RWPE1 (cell line): ENCODE measurements around the gene FAM20A.

Experiments used
- CTCF ChIA-PET: fragments of 350-600 bp; sonication (Branson Sonifier 250); formaldehyde crosslinking; extraction: SDS; loops from one replicate; lab custom pipeline; 2021; lab: Yijun Ruan, JAX
- POLR2A ChIA-PET: fragments of 400-600 bp; formaldehyde crosslinking; extraction: SDS; loops from one replicate; lab custom pipeline; 2020; ENCODE audit warnings: antibody characterized with exemption; ENCODE audit not compliant: low non-redundant PET; lab: Yijun Ruan, JAX
- DNase-seq: peaks from one replicate; pipeline ENCODE4 v3.0.0; 2012; ENCODE audit warnings: low spot score
- H3K27ac ChIP-seq: fragments of 450-650 bp; 2 replicates; pipeline ENCODE4 v1.5.1; 2017
- CTCF ChIP-seq: fragments of 450-650 bp; conservative IDR thresholded peaks from 2 replicates; pipeline ENCODE4 v1.5.1; 2017; ENCODE audit warnings: low read depth, mild to moderate bottlenecking

FAM20A gene

GRCh38 chr17:68595496-68595895 lies 5.7 kb downstream of the FAM20A start:
- no peak for DNase-seq
- CTCF ChIA-PET = interaction anchor here (0.6 kb wide), 1 partner anchor 329 kb away, joined by 3 read pairs; no protein-coding TSS in a partner anchor
- no peak for TF ChIP-seq CTCF
- POLR2A ChIA-PET = no interaction called here
- no peak overlapping the region for H3K27ac ChIP-seq

- TF ChIP-seq CTCF = no peak
- H3K27ac ChIP-seq = peak overlapping the region; percentile 85
- ChIA-PET POLR2A (no interaction called here), CTCF (no interaction called here)
- no peak for DNase-seq
Measured at GRCh38 chr17:68594552-68594951, 6.6 kb downstream of the FAM20A start.

- ChIA-PET POLR2A (no interaction called here), CTCF (interaction anchor here (0.5 kb wide), 1 partner anchor 394 kb away, joined by 3 read pairs; no protein-coding TSS in a partner anchor)
- no peak for DNase-seq
- H3K27ac ChIP-seq = peak overlapping the region; percentile 85
- no peak for TF ChIP-seq CTCF
Measured at GRCh38 chr17:68592682-68593641, 8.2 kb downstream of the FAM20A start.

- H3K27ac ChIP-seq = peak overlapping the region; percentile 57
- TF ChIP-seq CTCF = no peak
- DNase-seq = no peak
- ChIA-PET POLR2A (no interaction called here), CTCF (no interaction called here)
Measured at GRCh38 chr17:68592009-68592408, 9.2 kb downstream of the FAM20A start.

GRCh38 chr17:68591583-68591982 lies 9.6 kb downstream of the FAM20A start:
- CTCF ChIA-PET = no interaction called here

More at GRCh38 chr17:68591583-68591982, 9.6 kb downstream of the FAM20A start:
- POLR2A ChIA-PET = no interaction called here
- peak overlapping the region; percentile 57 for H3K27ac ChIP-seq
- no peak for TF ChIP-seq CTCF
- no peak for DNase-seq
